AG04450 (cell line): ENCODE measurements around the gene CHMP2B. TPM values are rescaled to one million over a fixed set of nuclear protein-coding genes. Genes with fewer than 3 reads are reported as not detected.

Source experiments
- CTCF ChIA-PET: fragments of 300-600, 350-600 bp; formaldehyde crosslinking; extraction: SDS; loops from one replicate; lab custom pipeline; 2022; ENCODE audit warnings: antibody characterized with exemption, inconsistent platforms; lab: Charles Lee
- POLR2A ChIA-PET: fragments of 350-600 bp; formaldehyde crosslinking; extraction: SDS; loops from one replicate; lab custom pipeline; 2021; ENCODE audit warnings: antibody characterized with exemption, inconsistent platforms; lab: Yijun Ruan, JAX
- DNase-seq: peaks from one replicate; pipeline ENCODE4 v3.0.0-alpha.2; 2011; ENCODE audit warnings: low read depth, low spot score
- H3K27ac ChIP-seq: one replicate; pipeline ENCODE4 v1.5.1; 2012; ENCODE audit warnings: low read depth, low read length, control low read depth
- H3K27me3 ChIP-seq: one replicate; pipeline ENCODE4 v1.6.0; 2012; ENCODE audit warnings: low read length; ENCODE audit not compliant: control insufficient read depth, insufficient read depth
- H3K4me3 ChIP-seq: 2 replicates; pipeline ENCODE4 v1.5.1; 2011; ENCODE audit warnings: mild to moderate bottlenecking, low read depth, low read length, control low read depth
- H3K9me3 ChIP-seq: 2 replicates; pipeline ENCODE4 v1.5.1; 2012; ENCODE audit warnings: low read length; ENCODE audit not compliant: control insufficient read depth, insufficient read depth
- CTCF ChIP-seq: IDR thresholded peaks from 2 replicates; pipeline ENCODE4 v1.5.1; 2011; ENCODE audit warnings: low read depth, low read length, control low read depth, inconsistent platforms
- polyA plus RNA-seq: library from polyadenylated mRNA; depleted of rRNA; stranded (reverse); fragments of >200 nt; gene quantifications from 2 replicates; pipeline ENCODE4 v1.2.3, GENCODE V29; 2011

CHMP2B gene
- polyA plus RNA-seq, 1 experiment = 28.4 TPM

- no peak overlapping the region for H3K27ac ChIP-seq
- TF ChIP-seq CTCF = no peak
- ChIA-PET CTCF (interaction anchor here (1.0 kb wide), 1 partner anchor 19 kb away, joined by 3 read pairs; no protein-coding TSS in a partner anchor), POLR2A (no interaction called here)
- H3K4me3 ChIP-seq = no peak overlapping the region
- no peaks in the 10 kb centered on the region for H3K27me3 ChIP-seq
- no peak for DNase-seq
- no peaks in the 10 kb centered on the region for H3K9me3 ChIP-seq
Observed at GRCh38 chr3:87186608-87187159, 40.4 kb upstream of the CHMP2B start.

- H3K9me3 ChIP-seq = 0 out of 2 replicates have a peak, but pooled peaks cover 4% of the 10 kb centered on the region
- H3K27ac ChIP-seq = no peak overlapping the region
- CTCF ChIA-PET = interaction anchor here (2.4 kb wide), 1 partner anchor 23 kb away, joined by 8 read pairs; no protein-coding TSS in a partner anchor
- H3K4me3 ChIP-seq = no peak overlapping the region
- TF ChIP-seq CTCF = no peak
- no peaks in the 10 kb centered on the region for H3K27me3 ChIP-seq
- POLR2A ChIA-PET = no interaction called here
- DNase-seq = no peak
Observed at GRCh38 chr3:87191175-87191574, 35.9 kb upstream of the CHMP2B start.

GRCh38 chr3:87191641-87192040, 35.5 kb upstream of the CHMP2B start:
- no peak for TF ChIP-seq CTCF
- no peak overlapping the region for H3K27ac ChIP-seq
- H3K4me3 ChIP-seq = no peak overlapping the region
- H3K27me3 ChIP-seq = no peaks in the 10 kb centered on the region
- 0 out of 2 replicates have a peak, but pooled peaks cover 4% of the 10 kb centered on the region for H3K9me3 ChIP-seq
- POLR2A ChIA-PET = no interaction called here
- no peak for DNase-seq
- CTCF ChIA-PET = interaction anchor here (2.4 kb wide), 1 partner anchor 24 kb away, joined by 8 read pairs; no protein-coding TSS in a partner anchor

GRCh38 chr3:87196879-87197278, 30.2 kb upstream of the CHMP2B start:
- ChIA-PET CTCF (no interaction called here), POLR2A (no interaction called here)
- TF ChIP-seq CTCF = no peak
- Histone ChIP-seq H3K27me3 (no peaks in the 10 kb centered on the region), H3K4me3 (no peak overlapping the region), H3K27ac (no peak overlapping the region), H3K9me3 (0 out of 2 replicates have a peak, but pooled peaks cover 4% of the 10 kb centered on the region)
- DNase-seq = no peak

GRCh38 chr3:87197531-87197930, 29.6 kb upstream of the CHMP2B start:
- Histone ChIP-seq H3K27me3 (no peaks in the 10 kb centered on the region), H3K9me3 (0 out of 2 replicates have a peak, but pooled peaks cover 4% of the 10 kb centered on the region), H3K4me3 (no peak overlapping the region), H3K27ac (no peak overlapping the region)
- ChIA-PET CTCF (interaction anchor here (1.4 kb wide), 1 partner anchor 30 kb away, joined by 6 read pairs; no protein-coding TSS in a partner anchor), POLR2A (no interaction called here)
- DNase-seq = no peak
- no peak for TF ChIP-seq CTCF
